Measurements from ENCODE around the gene ZDHHC11. TPM values are rescaled to one million over a fixed set of nuclear protein-coding genes. Genes with fewer than 3 reads are reported as not detected.
"Not testable (repeated sequence)": the region's sequence is repeated elsewhere in the genome, so short reads cannot be mapped to it uniquely, and the experiment has no call there.

ZDHHC11 gene
- total RNA-seq, 1 experiment from 2014 or later, result 0.50 TPM

GRCh38 chr5:845031-845675, 5.6 kb downstream of the ZDHHC11 start:
- not testable (repeated sequence) for DNase-seq (ENCODE audit: low spot score)

- not testable (repeated sequence) for DNase-seq (ENCODE audit: low spot score)
These were observed 6.4 kb downstream of the ZDHHC11 start for GRCh38 chr5:844426-844825.

GRCh38 chr5:843926-844325, 6.9 kb downstream of the ZDHHC11 start:
- DNase-seq (ENCODE audit: low spot score), result not testable (repeated sequence)

- DNase-seq (ENCODE audit: low spot score), result not testable (repeated sequence)
These were observed 7.4 kb downstream of the ZDHHC11 start for GRCh38 chr5:843371-843770.

- peak; percentile 2 for DNase-seq (ENCODE audit: low spot score)
These were observed 8.2 kb downstream of the ZDHHC11 start for GRCh38 chr5:842402-843221.

GRCh38 chr5:841531-842401, 9.0 kb downstream of the ZDHHC11 start:
- peak; percentile 29 for DNase-seq (ENCODE audit: low spot score)

GRCh38 chr5:840974-841435, 9.8 kb downstream of the ZDHHC11 start:
- not testable (repeated sequence) for DNase-seq (ENCODE audit: low spot score)

GRCh38 chr5:840118-840973, 10.4 kb downstream of the ZDHHC11 start:
- DNase-seq (ENCODE audit: low spot score), result not testable (repeated sequence)

- not testable (repeated sequence) for DNase-seq (ENCODE audit: low spot score)
These were observed 12.3 kb downstream of the ZDHHC11 start for GRCh38 chr5:838431-838851.

- DNase-seq (ENCODE audit: low spot score), result not testable (repeated sequence)
These were observed 13.1 kb downstream of the ZDHHC11 start for GRCh38 chr5:837621-838121.

GRCh38 chr5:835933-836612, 14.7 kb downstream of the ZDHHC11 start:
- DNase-seq (ENCODE audit: low spot score), result not testable (repeated sequence)

GRCh38 chr5:834013-834412, 16.8 kb downstream of the ZDHHC11 start:
- DNase-seq (ENCODE audit: low spot score), result not testable (repeated sequence)

- not testable (repeated sequence) for DNase-seq (ENCODE audit: low spot score)
These were observed 22.6 kb downstream of the ZDHHC11 start for GRCh38 chr5:828194-828593.

- not testable (repeated sequence) for DNase-seq (ENCODE audit: low spot score)
These were observed 25.2 kb downstream of the ZDHHC11 start for GRCh38 chr5:825544-825943.

- DNase-seq (ENCODE audit: low spot score), result no peak
These were observed 29.3 kb downstream of the ZDHHC11 start for GRCh38 chr5:821504-821903.

GRCh38 chr5:820245-820644, 30.5 kb downstream of the ZDHHC11 start:
- no peak for DNase-seq (ENCODE audit: low spot score)

- DNase-seq (ENCODE audit: low spot score), result no peak
These were observed 31.7 kb downstream of the ZDHHC11 start for GRCh38 chr5:819078-819477.

GRCh38 chr5:816176-816575, 34.6 kb downstream of the ZDHHC11 start:
- no peak for DNase-seq (ENCODE audit: low spot score)

GRCh38 chr5:815449-815848, 35.3 kb downstream of the ZDHHC11 start:
- DNase-seq (ENCODE audit: low spot score), result no peak

- not testable (repeated sequence) for DNase-seq (ENCODE audit: low spot score)
These were observed 37.2 kb downstream of the ZDHHC11 start for GRCh38 chr5:813575-813974.
